ENCODE measurements around the gene RPS3A.
"Not testable (repeated sequence)": the region's sequence is repeated elsewhere in the genome, so short reads cannot be mapped to it uniquely, and the experiment has no call there.

GRCh38 chr4:151077978-151078377 lies 21.4 kb upstream of the RPS3A start:
- not testable (repeated sequence) for TF ChIP-seq CTCF (conservative IDR thresholded peaks at IDR 0.05; ENCODE audit: low read depth, low read length); EZH2 (IDR thresholded peaks at IDR 0.05; ENCODE audit: borderline replicate concordance, low read depth, low read length, poor library complexity, severe bottlenecking)
